Bronchial epithelial cell (primary cell): ENCODE data around the gene C10orf105. TPM values are rescaled to one million over a fixed set of nuclear protein-coding genes. Genes with fewer than 3 reads are reported as not detected.

Source experiments
- DNase-seq: peaks from one replicate; pipeline ENCODE4 v3.0.0-alpha.2; 2010; ENCODE audit warnings: low read depth
- FAIRE-seq: peaks from 2 replicates; lab custom pipeline; 2011; peaks lifted over from hg19 to GRCh38; lab: Jason Lieb, UNC
- H3K27me3 ChIP-seq: 2 replicates; pipeline ENCODE4 v1.5.1; 2011; ENCODE audit warnings: low read length; ENCODE audit not compliant: control insufficient read depth, insufficient read depth
- H3K36me3 ChIP-seq: 2 replicates; pipeline ENCODE4 v1.5.1; 2011; ENCODE audit warnings: low read length; ENCODE audit not compliant: control insufficient read depth, insufficient read depth
- H3K4me3 ChIP-seq: 2 replicates; pipeline ENCODE4 v1.5.1; 2011; ENCODE audit warnings: mild to moderate bottlenecking, low read depth, low read length, control low read depth
- CTCF ChIP-seq: IDR thresholded peaks from 2 replicates; pipeline ENCODE4 v1.5.1; 2011; ENCODE audit warnings: mild to moderate bottlenecking, moderate library complexity, low read length, control low read depth, inconsistent platforms; ENCODE audit not compliant: insufficient read depth, severe bottlenecking
- total RNA-seq: library from RNA; depleted of rRNA; stranded (reverse); fragments of >200 nt; gene quantifications from 2 replicates; pipeline ENCODE4 v1.2.1, GENCODE V29; 2014

The C10orf105 gene
- total RNA-seq, 1 donor from 2014 or later: not detected

- H3K36me3 ChIP-seq: no peaks in the 10 kb centered on the region
- TF ChIP-seq CTCF: no peak
- no peaks in the 10 kb centered on the region for H3K27me3 ChIP-seq
- DNase-seq: no peak
- peak; percentile 83 for FAIRE-seq
- no peak overlapping the region for H3K4me3 ChIP-seq
Measured at GRCh38 chr10:71706216-71707121, 13.1 kb downstream of the C10orf105 start.

- Histone ChIP-seq H3K27me3 (no peaks in the 10 kb centered on the region), H3K36me3 (no peaks in the 10 kb centered on the region), H3K4me3 (no peak overlapping the region)
- TF ChIP-seq CTCF: no peak
- DNase-seq (peak; percentile 85), FAIRE-seq (no peak)
Measured at GRCh38 chr10:71705582-71705981, 14.0 kb downstream of the C10orf105 start.

GRCh38 chr10:71704816-71705215 is 14.8 kb downstream of the C10orf105 start:
- no peak for TF ChIP-seq CTCF
- DNase-seq (no peak), FAIRE-seq (no peak)
- no peaks in the 10 kb centered on the region for H3K36me3 ChIP-seq
- H3K27me3 ChIP-seq: no peaks in the 10 kb centered on the region
- no peak overlapping the region for H3K4me3 ChIP-seq

GRCh38 chr10:71703577-71703976 is 16.0 kb downstream of the C10orf105 start:
- Histone ChIP-seq H3K27me3 (no peaks in the 10 kb centered on the region), H3K4me3 (no peak overlapping the region), H3K36me3 (no peaks in the 10 kb centered on the region)
- no peak for TF ChIP-seq CTCF
- FAIRE-seq (no peak), DNase-seq (no peak)

- Histone ChIP-seq H3K4me3 (no peak overlapping the region), H3K27me3 (no peaks in the 10 kb centered on the region), H3K36me3 (no peaks in the 10 kb centered on the region)
- FAIRE-seq: no peak
- DNase-seq: no peak
- no peak for TF ChIP-seq CTCF
Measured at GRCh38 chr10:71701496-71702132, 18.0 kb downstream of the C10orf105 start.
